C4-2B (cell line): Measurements from ENCODE around the gene HIVEP3.

Experiments used
- ZFX ChIP-seq: fragments of 450-650 bp; IDR thresholded peaks from 2 replicates; pipeline ENCODE4 v1.6.1; 2017
- TF ChIP-seq, protein P1 (sequence below): fragments of 450-650 bp; conservative IDR thresholded peaks from 2 replicates; pipeline ENCODE4 v1.5.1; 2017; ENCODE audit warnings: mild to moderate bottlenecking

DNA sequence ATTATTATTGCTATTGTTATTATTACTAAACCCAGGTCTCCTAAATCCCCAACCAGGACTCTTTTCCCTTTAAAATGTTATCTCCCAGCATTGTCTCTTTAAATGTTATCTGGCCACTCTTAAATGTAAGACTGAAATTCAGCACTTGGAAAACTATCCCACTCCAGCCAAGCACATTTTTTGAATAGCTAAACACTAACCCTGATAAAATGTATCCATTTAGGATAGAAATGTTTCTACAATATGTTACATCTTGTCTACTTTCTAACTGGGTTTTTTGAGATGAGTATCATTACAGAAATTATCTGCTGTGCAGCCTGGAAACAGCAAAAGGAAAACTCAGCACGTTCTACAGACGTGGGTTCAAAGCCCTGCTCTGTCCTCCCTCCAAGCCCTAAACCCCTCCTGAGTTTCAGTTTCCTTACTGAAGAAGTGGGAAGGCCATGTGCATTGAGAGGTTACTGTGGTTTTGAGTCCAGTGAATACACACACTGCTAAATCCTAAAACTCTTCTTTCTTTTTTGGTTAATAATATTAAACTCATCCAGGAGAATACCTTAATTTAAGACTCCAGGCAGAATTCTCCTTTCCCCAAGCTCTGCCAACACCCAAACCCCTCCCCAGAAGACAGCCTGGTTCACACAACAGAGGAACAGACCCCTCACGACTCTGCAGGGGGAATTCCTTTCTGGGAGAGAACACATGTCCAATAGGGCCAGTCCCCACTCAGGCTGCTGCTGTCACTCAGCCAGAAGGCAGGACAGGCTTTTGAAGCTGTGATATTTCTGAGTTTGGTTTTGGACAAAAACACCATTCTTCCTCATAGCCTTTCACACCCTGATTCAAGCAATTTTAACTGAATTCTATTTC is 41.9 kb downstream of the HIVEP3 start:
- TF ChIP-seq, protein P1, sequence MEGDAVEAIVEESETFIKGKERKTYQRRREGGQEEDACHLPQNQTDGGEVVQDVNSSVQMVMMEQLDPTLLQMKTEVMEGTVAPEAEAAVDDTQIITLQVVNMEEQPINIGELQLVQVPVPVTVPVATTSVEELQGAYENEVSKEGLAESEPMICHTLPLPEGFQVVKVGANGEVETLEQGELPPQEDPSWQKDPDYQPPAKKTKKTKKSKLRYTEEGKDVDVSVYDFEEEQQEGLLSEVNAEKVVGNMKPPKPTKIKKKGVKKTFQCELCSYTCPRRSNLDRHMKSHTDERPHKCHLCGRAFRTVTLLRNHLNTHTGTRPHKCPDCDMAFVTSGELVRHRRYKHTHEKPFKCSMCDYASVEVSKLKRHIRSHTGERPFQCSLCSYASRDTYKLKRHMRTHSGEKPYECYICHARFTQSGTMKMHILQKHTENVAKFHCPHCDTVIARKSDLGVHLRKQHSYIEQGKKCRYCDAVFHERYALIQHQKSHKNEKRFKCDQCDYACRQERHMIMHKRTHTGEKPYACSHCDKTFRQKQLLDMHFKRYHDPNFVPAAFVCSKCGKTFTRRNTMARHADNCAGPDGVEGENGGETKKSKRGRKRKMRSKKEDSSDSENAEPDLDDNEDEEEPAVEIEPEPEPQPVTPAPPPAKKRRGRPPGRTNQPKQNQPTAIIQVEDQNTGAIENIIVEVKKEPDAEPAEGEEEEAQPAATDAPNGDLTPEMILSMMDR = no peak
- no peak for TF ChIP-seq ZFX
